Skeletal muscle tissue (tissue), 4 donors: ENCODE measurements around the gene FKBP15. TPM values are rescaled to one million over a fixed set of nuclear protein-coding genes. Genes with fewer than 3 reads are reported as not detected.

ENCODE experiments used
- H3K27ac ChIP-seq: one replicate; pipeline ENCODE4 v1.7.0; 2013; ENCODE audit warnings: mild to moderate bottlenecking, low read depth, low read length, inconsistent platforms
- H3K27me3 ChIP-seq, 3 donors: one replicate each; pipeline ENCODE4 v1.7.0; 2013; ENCODE audit warnings: low read length in 3 of 3; ENCODE audit not compliant: control insufficient read depth in 3 of 3, insufficient read depth in 3 of 3
- H3K36me3 ChIP-seq, 3 donors: one replicate each; pipeline ENCODE4 v1.7.0; 2013; ENCODE audit warnings: low read length in 3 of 3; ENCODE audit not compliant: control insufficient read depth in 3 of 3, insufficient read depth in 3 of 3
- H3K4me1 ChIP-seq, 3 donors: one replicate each; pipeline ENCODE4 v1.7.0; 2013; ENCODE audit warnings: low read length in 3 of 3, mild to moderate bottlenecking in 3 of 3; ENCODE audit not compliant: control insufficient read depth in 3 of 3, insufficient read depth in 3 of 3
- H3K4me3 ChIP-seq, 3 donors: one replicate each; pipeline ENCODE4 v1.7.0; 2013; ENCODE audit warnings: low read length in 3 of 3
- H3K9ac ChIP-seq, 3 donors: one replicate each; pipeline ENCODE4 v1.7.0; 2013; ENCODE audit warnings: low read length in 3 of 3, mild to moderate bottlenecking in 3 of 3, moderate library complexity in 2 of 3, low read depth in 1 of 3
- H3K9me3 ChIP-seq, 3 donors: one replicate each; pipeline ENCODE4 v1.7.0; 2013; ENCODE audit warnings: low read length in 3 of 3; ENCODE audit not compliant: control insufficient read depth in 3 of 3
- total RNA-seq: library from RNA; depleted of rRNA; stranded (reverse); fragments of >200 nt; gene quantifications from one replicate; pipeline ENCODE4 v1.2.3, GENCODE V29; 2014
- donor health status: Osteomylitis.

The FKBP15 gene
- total RNA-seq, 1 donor from 2014 or later, result 11.5 TPM

GRCh38 chr9:113220467-113221002 is 542 bp downstream of the FKBP15 start:
- H3K36me3 ChIP-seq, result peaks cover 0 to 2% (median 0%) of the 10 kb centered on the region in 3 donors
- H3K9me3 ChIP-seq, result no peaks in the 10 kb centered on the region
- peak overlapping the region; percentile 93 to 98 (median 98) for H3K4me3 ChIP-seq
- peak overlapping the region; percentile 95 to 98 (median 96) for H3K9ac ChIP-seq
- peaks cover 17 to 38% (median 26%) of the 10 kb centered on the region in 3 donors for H3K4me1 ChIP-seq
- no peaks in the 10 kb centered on the region for H3K27me3 ChIP-seq
- peak overlapping the region; percentile 93 for H3K27ac ChIP-seq

GRCh38 chr9:113219969-113220368 is 1.1 kb downstream of the FKBP15 start:
- Histone ChIP-seq H3K27ac (peak overlapping the region; percentile 93), H3K4me1 (peaks cover 17 to 38% (median 26%) of the 10 kb centered on the region in 3 donors), H3K27me3 (no peaks in the 10 kb centered on the region), H3K9ac (peak overlapping the region; percentile 95 to 98 (median 96)), H3K36me3 (peaks cover 0 to 2% (median 0%) of the 10 kb centered on the region in 3 donors), H3K4me3 (peak overlapping the region in 2 of 3 donors; percentile 98), H3K9me3 (no peaks in the 10 kb centered on the region)

- Histone ChIP-seq H3K9ac (peak overlapping the region in 2 of 3 donors; percentile 8 to 44), H3K4me3 (peak overlapping the region in 2 of 3 donors; percentile 98), H3K36me3 (no peaks in the 10 kb centered on the region), H3K27ac (peak overlapping the region; percentile 93), H3K9me3 (no peaks in the 10 kb centered on the region), H3K27me3 (no peaks in the 10 kb centered on the region), H3K4me1 (peaks cover 17 to 38% (median 26%) of the 10 kb centered on the region in 3 donors)
These were observed 1.7 kb downstream of the FKBP15 start for GRCh38 chr9:113219186-113219936.

- Histone ChIP-seq H3K9ac (no peak overlapping the region), H3K4me3 (no peak overlapping the region), H3K27ac (no peak overlapping the region), H3K27me3 (no peaks in the 10 kb centered on the region), H3K36me3 (no peaks in the 10 kb centered on the region), H3K9me3 (no peaks in the 10 kb centered on the region), H3K4me1 (peaks cover 7 to 23% (median 16%) of the 10 kb centered on the region in 3 donors)
These were observed 4.7 kb downstream of the FKBP15 start for GRCh38 chr9:113216406-113216805.

GRCh38 chr9:113215132-113215531 is 5.9 kb downstream of the FKBP15 start:
- Histone ChIP-seq H3K27ac (no peak overlapping the region), H3K36me3 (peaks cover 3 to 4% (median 4%) of the 10 kb centered on the region in 3 donors), H3K9ac (no peak overlapping the region), H3K4me1 (peaks cover 7 to 17% (median 7%) of the 10 kb centered on the region in 3 donors), H3K4me3 (no peak overlapping the region), H3K9me3 (no peaks in the 10 kb centered on the region), H3K27me3 (no peaks in the 10 kb centered on the region)

GRCh38 chr9:113210815-113211214 is 10.3 kb downstream of the FKBP15 start:
- Histone ChIP-seq H3K4me3 (no peak overlapping the region), H3K4me1 (no peaks in the 10 kb centered on the region), H3K9me3 (no peaks in the 10 kb centered on the region), H3K27ac (no peak overlapping the region), H3K9ac (no peak overlapping the region), H3K27me3 (no peaks in the 10 kb centered on the region), H3K36me3 (peaks cover 14 to 28% (median 28%) of the 10 kb centered on the region in 3 donors)

- H3K4me1 ChIP-seq, result no peaks in the 10 kb centered on the region
- no peak overlapping the region for H3K9ac ChIP-seq
- H3K9me3 ChIP-seq, result no peaks in the 10 kb centered on the region
- H3K4me3 ChIP-seq, result no peak overlapping the region
- no peaks in the 10 kb centered on the region for H3K27me3 ChIP-seq
- H3K36me3 ChIP-seq, result peaks cover 17 to 54% (median 51%) of the 10 kb centered on the region in 3 donors
- H3K27ac ChIP-seq, result no peak overlapping the region
These were observed 15.2 kb downstream of the FKBP15 start for GRCh38 chr9:113205861-113206260.

- Histone ChIP-seq H3K9me3 (no peaks in the 10 kb centered on the region), H3K36me3 (peaks cover 13 to 51% (median 48%) of the 10 kb centered on the region in 3 donors), H3K4me3 (no peak overlapping the region), H3K9ac (no peak overlapping the region), H3K4me1 (no peaks in the 10 kb centered on the region), H3K27ac (no peak overlapping the region), H3K27me3 (no peaks in the 10 kb centered on the region)
These were observed 15.6 kb downstream of the FKBP15 start for GRCh38 chr9:113205432-113205831.

GRCh38 chr9:113199683-113200329 is 21.3 kb downstream of the FKBP15 start:
- no peaks in the 10 kb centered on the region for H3K9me3 ChIP-seq
- H3K27ac ChIP-seq, result no peak overlapping the region
- peaks cover 17 to 60% (median 53%) of the 10 kb centered on the region in 3 donors for H3K36me3 ChIP-seq
- no peaks in the 10 kb centered on the region for H3K4me1 ChIP-seq
- no peak overlapping the region for H3K9ac ChIP-seq
- H3K4me3 ChIP-seq, result no peak overlapping the region
- no peaks in the 10 kb centered on the region for H3K27me3 ChIP-seq

- no peak overlapping the region for H3K9ac ChIP-seq
- no peaks in the 10 kb centered on the region for H3K27me3 ChIP-seq
- no peak overlapping the region for H3K27ac ChIP-seq
- no peaks in the 10 kb centered on the region for H3K4me1 ChIP-seq
- peaks cover 29 to 51% (median 51%) of the 10 kb centered on the region in 3 donors for H3K36me3 ChIP-seq
- H3K4me3 ChIP-seq, result no peak overlapping the region
- H3K9me3 ChIP-seq, result no peaks in the 10 kb centered on the region
These were observed 28.6 kb downstream of the FKBP15 start for GRCh38 chr9:113192455-113192854.
